ENCODE results near the gene ADGRA1. TPM values are rescaled to one million over a fixed set of nuclear protein-coding genes. Genes with fewer than 3 reads are reported as not detected.

The ADGRA1 gene
- total and polyA plus RNA-seq, 2 of the 13 experiments (the other 11 are each of a cell fraction or from before 2014, with no cell fraction given): not detected

DNA sequence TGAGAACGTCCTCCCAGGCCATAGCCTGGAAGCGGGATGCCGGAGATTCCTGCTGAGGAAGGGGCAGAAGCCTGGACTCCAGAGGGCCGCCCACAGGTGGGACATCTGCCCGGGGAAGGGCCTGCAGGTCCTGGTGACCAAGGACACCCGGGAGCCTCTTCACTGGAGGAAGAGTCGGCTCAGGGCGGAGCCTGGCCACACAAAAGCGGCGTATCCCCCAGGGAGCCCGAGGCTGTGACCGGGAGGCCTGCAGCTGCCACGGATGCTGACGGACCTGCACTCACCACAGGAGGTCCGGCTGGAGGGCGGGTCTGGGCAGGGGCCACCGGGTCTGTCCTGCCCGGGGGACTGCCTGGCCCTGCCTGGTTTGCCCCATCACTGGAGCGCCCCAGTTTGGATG lies 15.5 kb upstream of the ADGRA1 start:
- BruUV-seq (replicated peaks): no TSS peak
- Histone ChIP-seq H3K4me3 (replicated peaks in 1 of 3; ENCODE audit: insufficient read depth in 1 of 3, low read depth in 2 of 3, low read length in 3 of 3) (no peak overlapping the region), H3K4me1 (ENCODE audit: insufficient read depth, low read length) (no peaks in the 10 kb centered on the region), H4K20me1 (ENCODE audit: insufficient read depth, low read length) (no peaks in the 10 kb centered on the region), H3K36me3 (replicated peaks in 1 of 2; ENCODE audit: control insufficient read depth in 1 of 2, insufficient read depth in 2 of 2, low read length in 2 of 2) (no peaks in the 10 kb centered on the region), H3K27ac (ENCODE audit: extremely low read length, insufficient read depth, low read length) (no peak overlapping the region), H2AFZ (ENCODE audit: low read length) (no peak overlapping the region), H3K9ac (ENCODE audit: insufficient read depth, low read depth, low read length) (no peak overlapping the region), H3K4me2 (ENCODE audit: low read depth, low read length) (no peak overlapping the region), H3K9me3 (ENCODE audit: low read length) (no peaks in the 10 kb centered on the region), H3K79me2 (ENCODE audit: insufficient read depth, low read length) (no peaks in the 10 kb centered on the region), H3K27me3 (ENCODE audit: control insufficient read depth in 1 of 2, insufficient read depth in 2 of 2, low read length in 2 of 2) (peaks cover 24 to 63% of the 10 kb centered on the region in 2 experiments)
- intact Hi-C loops (cut with micrococcal nuclease; ENCODE audit: unreplicated experiment): no loop called here
- ChIA-PET POLR2A (no interaction called here), CTCF (ENCODE audit: low intra/inter-chr PET ratio, low total read pairs) (no interaction called here)
- DNase-seq (ENCODE audit: low spot score) (no peak), FAIRE-seq (no peak), ATAC-seq (no peak)
- in situ Hi-C loops (cut with HindIII; ENCODE audit: extremely low pct_ligation_motif_present, low pct_unique_long_range_greater_than_20kb): no loop called here
- 6% methylated on average over 2 of the region's 19 CpGs for WGBS (ENCODE audit: low lambda C conversion rate)
- TF ChIP-seq ARNTL (CRISPR knock-in tag; IDR thresholded peaks at IDR 0.05) (no peak), ZNF672 (CRISPR knock-in tag; IDR thresholded peaks at IDR 0.05) (no peak), PAF1 (CRISPR knock-in tag; IDR thresholded peaks at IDR 0.05) (no peak), ZNF556 (CRISPR knock-in tag; IDR thresholded peaks at IDR 0.05; ENCODE audit: borderline replicate concordance) (no peak), ZBTB7B (CRISPR knock-in tag; IDR thresholded peaks at IDR 0.05) (no peak), NPAS2 (CRISPR knock-in tag; IDR thresholded peaks at IDR 0.05; ENCODE audit: borderline replicate concordance) (no peak), ZNF510 (CRISPR knock-in tag; IDR thresholded peaks at IDR 0.05; ENCODE audit: low read depth) (no peak), SALL1 (CRISPR knock-in tag; IDR thresholded peaks at IDR 0.05) (no peak), ZNF44 (CRISPR knock-in tag; IDR thresholded peaks at IDR 0.05) (no peak), ZNF724P (CRISPR knock-in tag; IDR thresholded peaks at IDR 0.05; ENCODE audit: borderline replicate concordance) (no peak), ZSCAN30 (CRISPR knock-in tag; IDR thresholded peaks at IDR 0.05) (no peak)
- TF ChIP-seq, protein P1, sequence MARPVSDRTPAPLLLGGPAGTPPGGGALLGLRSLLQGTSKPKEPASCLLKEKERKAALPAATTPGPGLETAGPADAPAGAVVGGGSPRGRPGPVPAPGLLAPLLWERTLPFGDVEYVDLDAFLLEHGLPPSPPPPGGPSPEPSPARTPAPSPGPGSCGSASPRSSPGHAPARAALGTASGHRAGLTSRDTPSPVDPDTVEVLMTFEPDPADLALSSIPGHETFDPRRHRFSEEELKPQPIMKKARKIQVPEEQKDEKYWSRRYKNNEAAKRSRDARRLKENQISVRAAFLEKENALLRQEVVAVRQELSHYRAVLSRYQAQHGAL (CRISPR knock-in tag; IDR thresholded peaks at IDR 0.05; ENCODE audit: not compliant biosample characterization): no peak
- TF ChIP-seq, protein P2, sequence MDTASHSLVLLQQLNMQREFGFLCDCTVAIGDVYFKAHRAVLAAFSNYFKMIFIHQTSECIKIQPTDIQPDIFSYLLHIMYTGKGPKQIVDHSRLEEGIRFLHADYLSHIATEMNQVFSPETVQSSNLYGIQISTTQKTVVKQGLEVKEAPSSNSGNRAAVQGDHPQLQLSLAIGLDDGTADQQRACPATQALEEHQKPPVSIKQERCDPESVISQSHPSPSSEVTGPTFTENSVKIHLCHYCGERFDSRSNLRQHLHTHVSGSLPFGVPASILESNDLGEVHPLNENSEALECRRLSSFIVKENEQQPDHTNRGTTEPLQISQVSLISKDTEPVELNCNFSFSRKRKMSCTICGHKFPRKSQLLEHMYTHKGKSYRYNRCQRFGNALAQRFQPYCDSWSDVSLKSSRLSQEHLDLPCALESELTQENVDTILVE (CRISPR knock-in tag; IDR thresholded peaks at IDR 0.05): no peak
- TF ChIP-seq, protein P3, sequence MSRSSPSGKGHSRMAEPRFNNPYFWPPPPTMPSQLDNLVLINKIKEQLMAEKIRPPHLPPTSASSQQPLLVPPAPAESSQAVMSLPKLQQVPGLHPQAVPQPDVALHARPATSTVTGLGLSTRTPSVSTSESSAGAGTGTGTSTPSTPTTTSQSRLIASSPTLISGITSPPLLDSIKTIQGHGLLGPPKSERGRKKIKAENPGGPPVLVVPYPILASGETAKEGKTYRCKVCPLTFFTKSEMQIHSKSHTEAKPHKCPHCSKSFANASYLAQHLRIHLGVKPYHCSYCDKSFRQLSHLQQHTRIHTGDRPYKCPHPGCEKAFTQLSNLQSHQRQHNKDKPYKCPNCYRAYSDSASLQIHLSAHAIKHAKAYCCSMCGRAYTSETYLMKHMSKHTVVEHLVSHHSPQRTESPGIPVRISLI (CRISPR knock-in tag; IDR thresholded peaks at IDR 0.05; ENCODE audit: borderline replicate concordance): no peak
- TF ChIP-seq, protein P4, sequence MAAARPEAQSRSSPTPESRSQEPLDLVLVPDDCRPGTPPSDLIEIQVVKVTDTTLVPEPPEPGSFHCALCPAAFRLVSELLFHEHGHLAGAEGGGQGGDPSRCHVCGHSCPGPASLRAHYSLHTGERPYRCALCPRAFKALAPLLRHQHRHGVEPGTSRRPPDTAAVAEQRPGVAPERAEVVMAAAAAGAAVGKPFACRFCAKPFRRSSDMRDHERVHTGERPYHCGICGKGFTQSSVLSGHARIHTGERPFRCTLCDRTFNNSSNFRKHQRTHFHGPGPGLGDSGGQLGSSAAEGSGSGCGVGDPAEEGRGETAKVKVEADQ (CRISPR knock-in tag; IDR thresholded peaks at IDR 0.05; ENCODE audit: borderline replicate concordance): no peak

All from HepG2 (cell line).